MCF 10A (cell line): Measurements from ENCODE around the gene FOXK1. TPM values are rescaled to one million over a fixed set of nuclear protein-coding genes. Genes with fewer than 3 reads are reported as not detected.
A peak's percentile ranks its signal among the peaks of the same experiment; 100 is the strongest.

Experiments used
- BruUV-seq: library from RNA; stranded (reverse); fragments of 400-500 nt; replicated peaks from 2 replicates; lab custom pipeline; 2021; lab: Mats Ljungman, UMichigan
- CTCF ChIA-PET: fragments of 300-600 bp; sonication (Branson Sonifier 250); formaldehyde crosslinking; extraction: SDS; loops from one replicate; lab custom pipeline; 2021; ENCODE audit warnings: antibody characterized with exemption, inconsistent platforms; lab: Yijun Ruan, JAX
- POLR2A ChIA-PET: fragments of 300-600, 350-650 bp; sonication (Branson Sonifier 250); formaldehyde crosslinking; extraction: SDS; loops from one replicate; lab custom pipeline; 2020; ENCODE audit warnings: antibody characterized with exemption, inconsistent platforms; lab: Yijun Ruan, JAX
- DNase-seq: peaks from one replicate; pipeline ENCODE4 v3.0.0-alpha.2; 2018; ENCODE audit not compliant: unreplicated experiment
- H3K27ac Mint-ChIP-seq: one replicate; pipeline ENCODE4 v1.8.0; 2022; ENCODE audit warnings: mild to moderate bottlenecking, low read depth, mixed read lengths; ENCODE audit not compliant: unreplicated experiment
- H3K27me3 Mint-ChIP-seq: one replicate; pipeline ENCODE4 v1.8.0; 2022; ENCODE audit warnings: mixed read lengths; ENCODE audit not compliant: insufficient read depth, unreplicated experiment
- H3K36me3 Mint-ChIP-seq: one replicate; pipeline ENCODE4 v1.8.0; 2022; ENCODE audit warnings: mild to moderate bottlenecking, moderate library complexity, mixed read lengths; ENCODE audit not compliant: insufficient read depth, unreplicated experiment
- H3K4me1 Mint-ChIP-seq: one replicate; pipeline ENCODE4 v1.8.0; 2022; ENCODE audit warnings: mixed read lengths; ENCODE audit not compliant: insufficient read depth, unreplicated experiment
- H3K4me3 Mint-ChIP-seq: one replicate; pipeline ENCODE4 v1.8.0; 2022; ENCODE audit warnings: mild to moderate bottlenecking, moderate library complexity, mixed read lengths; ENCODE audit not compliant: unreplicated experiment
- H3K9me3 Mint-ChIP-seq: one replicate; pipeline ENCODE4 v1.8.0; 2022; ENCODE audit warnings: mixed read lengths; ENCODE audit not compliant: unreplicated experiment
- intact Hi-C: fragments of 100-400 bp; cut with micrococcal nuclease; formaldehyde crosslinking; loops from 2 replicates; pipeline ENCODE4 v1.14.1; 2022
- total RNA-seq: library from RNA; stranded (reverse); gene quantifications from 2 replicates; pipeline ENCODE4 v1.2.3, GENCODE V29; 2022
- TF ChIP-seq, protein P1 (sequence below): fragments of 200-600 bp; IDR thresholded peaks from one replicate; pipeline ENCODE4 v1.8.0; 2022; ENCODE audit warnings: antibody characterized with exemption, mild to moderate bottlenecking; ENCODE audit not compliant: unreplicated experiment

FOXK1 gene
- total RNA-seq, 1 experiment from 2014 or later = 37.7 TPM

DNA sequence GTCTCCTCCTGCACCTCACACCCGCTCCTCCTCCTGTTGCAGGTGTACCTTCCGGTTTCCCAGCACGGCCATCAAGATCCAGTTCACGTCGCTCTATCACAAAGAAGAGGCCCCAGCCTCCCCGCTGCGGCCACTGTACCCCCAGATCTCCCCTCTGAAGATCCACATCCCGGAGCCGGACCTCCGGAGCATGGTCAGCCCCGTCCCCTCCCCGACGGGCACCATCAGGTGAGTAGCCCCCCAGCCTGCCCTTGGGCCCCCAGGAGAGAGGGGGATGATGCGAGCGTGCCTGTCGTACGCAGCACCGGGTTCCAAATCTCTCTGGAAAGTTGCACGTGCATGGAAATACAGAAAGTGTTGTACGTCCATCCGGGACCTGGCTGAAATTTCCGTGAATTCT lies 58.7 kb downstream of the FOXK1 start:
- intact Hi-C loops = no loop called here
- no peak overlapping the region for H3K27ac Mint-ChIP-seq
- no peak for DNase-seq
- H3K9me3 Mint-ChIP-seq = no peaks in the 10 kb centered on the region
- ChIA-PET CTCF (interaction anchor here (0.7 kb wide), 2 partner anchors 14 to 334 kb away, joined by 3 to 4 read pairs; no protein-coding TSS in a partner anchor), POLR2A (interaction anchor here (0.9 kb wide), 1 partner anchor 99 kb away, joined by 4 read pairs; no protein-coding TSS in a partner anchor)
- H3K4me3 Mint-ChIP-seq = no peak overlapping the region
- no peaks in the 10 kb centered on the region for H3K27me3 Mint-ChIP-seq
- H3K4me1 Mint-ChIP-seq = peaks cover 2% of the 10 kb centered on the region
- no TSS peak for BruUV-seq
- peaks cover 47% of the 10 kb centered on the region for H3K36me3 Mint-ChIP-seq
- TF ChIP-seq, protein P1, sequence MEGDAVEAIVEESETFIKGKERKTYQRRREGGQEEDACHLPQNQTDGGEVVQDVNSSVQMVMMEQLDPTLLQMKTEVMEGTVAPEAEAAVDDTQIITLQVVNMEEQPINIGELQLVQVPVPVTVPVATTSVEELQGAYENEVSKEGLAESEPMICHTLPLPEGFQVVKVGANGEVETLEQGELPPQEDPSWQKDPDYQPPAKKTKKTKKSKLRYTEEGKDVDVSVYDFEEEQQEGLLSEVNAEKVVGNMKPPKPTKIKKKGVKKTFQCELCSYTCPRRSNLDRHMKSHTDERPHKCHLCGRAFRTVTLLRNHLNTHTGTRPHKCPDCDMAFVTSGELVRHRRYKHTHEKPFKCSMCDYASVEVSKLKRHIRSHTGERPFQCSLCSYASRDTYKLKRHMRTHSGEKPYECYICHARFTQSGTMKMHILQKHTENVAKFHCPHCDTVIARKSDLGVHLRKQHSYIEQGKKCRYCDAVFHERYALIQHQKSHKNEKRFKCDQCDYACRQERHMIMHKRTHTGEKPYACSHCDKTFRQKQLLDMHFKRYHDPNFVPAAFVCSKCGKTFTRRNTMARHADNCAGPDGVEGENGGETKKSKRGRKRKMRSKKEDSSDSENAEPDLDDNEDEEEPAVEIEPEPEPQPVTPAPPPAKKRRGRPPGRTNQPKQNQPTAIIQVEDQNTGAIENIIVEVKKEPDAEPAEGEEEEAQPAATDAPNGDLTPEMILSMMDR = no peak

DNA sequence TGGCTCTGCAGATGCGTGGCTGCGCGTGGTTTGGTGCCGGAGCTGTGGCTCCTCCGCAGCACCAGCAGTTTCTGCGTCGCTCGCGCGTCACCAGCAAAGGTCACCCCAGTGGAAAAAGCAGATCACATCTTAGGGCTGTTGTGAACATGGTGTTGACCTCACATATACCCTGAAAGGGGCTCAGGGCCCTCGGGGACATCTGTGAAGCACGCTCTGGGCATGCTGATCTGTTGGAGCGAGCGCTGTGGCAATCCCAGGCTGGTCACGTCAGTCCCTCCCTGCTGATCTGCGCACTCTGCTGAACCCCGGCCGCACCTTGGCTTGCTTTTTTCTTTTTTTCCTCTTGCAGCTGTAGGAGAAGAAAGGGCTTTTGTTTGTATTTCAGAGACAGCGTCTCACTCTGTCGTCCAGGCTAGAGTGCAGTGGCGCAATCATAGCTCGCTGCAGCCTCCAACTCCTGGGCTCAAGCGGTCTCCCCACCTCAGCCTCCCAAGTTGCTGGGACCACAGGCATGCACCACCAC lies 60.0 kb downstream of the FOXK1 start:
- intact Hi-C loops = no loop called here
- peaks cover 4% of the 10 kb centered on the region for H3K4me1 Mint-ChIP-seq
- peaks cover 49% of the 10 kb centered on the region for H3K36me3 Mint-ChIP-seq
- ChIA-PET POLR2A (interaction anchor here (0.9 to 5.3 kb wide), 2 partner anchors 59 to 100 kb away, joined by 4 to 46 read pairs; partner anchors contain the start of gene FOXK1), CTCF (interaction anchor here (1.2 kb wide), 1 partner anchor 13 kb away, joined by 3 read pairs; no protein-coding TSS in a partner anchor)
- no peak overlapping the region for H3K27ac Mint-ChIP-seq
- BruUV-seq = no TSS peak
- TF ChIP-seq, protein P1 = no peak
- DNase-seq = no peak
- no peaks in the 10 kb centered on the region for H3K27me3 Mint-ChIP-seq
- no peak overlapping the region for H3K4me3 Mint-ChIP-seq
- no peaks in the 10 kb centered on the region for H3K9me3 Mint-ChIP-seq

DNA sequence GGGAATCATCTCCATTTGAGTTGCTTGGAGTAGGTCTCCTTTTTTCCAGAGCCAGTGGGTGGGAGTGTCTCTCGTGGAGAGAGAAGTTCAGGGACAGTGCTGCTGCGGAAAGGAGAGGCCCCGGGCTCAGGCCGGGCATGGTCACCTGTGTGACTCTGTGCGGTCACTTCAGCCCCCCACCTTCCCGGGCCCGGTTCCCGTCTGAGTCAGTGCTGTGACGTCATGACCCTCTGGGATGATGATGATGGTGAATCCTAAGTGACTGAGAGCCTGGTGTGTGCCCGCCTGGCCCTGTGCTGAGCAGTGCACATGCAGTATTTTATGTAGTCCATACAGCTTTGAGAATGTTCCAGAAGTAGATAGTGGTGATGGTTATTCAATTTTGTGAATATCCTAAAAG lies 60.8 kb downstream of the FOXK1 start:
- Mint-ChIP-seq H3K4me3 (no peak overlapping the region), H3K9me3 (no peaks in the 10 kb centered on the region), H3K36me3 (peaks cover 57% of the 10 kb centered on the region), H3K4me1 (peaks cover 4% of the 10 kb centered on the region), H3K27me3 (no peaks in the 10 kb centered on the region), H3K27ac (peak overlapping the region; percentile 97)
- intact Hi-C loops = no loop called here
- no peak for DNase-seq
- no TSS peak for BruUV-seq
- TF ChIP-seq, protein P1 = no peak
- ChIA-PET POLR2A (interaction anchor here (3.6 to 5.3 kb wide), 2 partner anchors 18 to 60 kb away, joined by 25 to 46 read pairs; partner anchors contain the start of gene FOXK1), CTCF (interaction anchor here (1.2 kb wide), 1 partner anchor 16 kb away, joined by 5 read pairs; no protein-coding TSS in a partner anchor)

DNA sequence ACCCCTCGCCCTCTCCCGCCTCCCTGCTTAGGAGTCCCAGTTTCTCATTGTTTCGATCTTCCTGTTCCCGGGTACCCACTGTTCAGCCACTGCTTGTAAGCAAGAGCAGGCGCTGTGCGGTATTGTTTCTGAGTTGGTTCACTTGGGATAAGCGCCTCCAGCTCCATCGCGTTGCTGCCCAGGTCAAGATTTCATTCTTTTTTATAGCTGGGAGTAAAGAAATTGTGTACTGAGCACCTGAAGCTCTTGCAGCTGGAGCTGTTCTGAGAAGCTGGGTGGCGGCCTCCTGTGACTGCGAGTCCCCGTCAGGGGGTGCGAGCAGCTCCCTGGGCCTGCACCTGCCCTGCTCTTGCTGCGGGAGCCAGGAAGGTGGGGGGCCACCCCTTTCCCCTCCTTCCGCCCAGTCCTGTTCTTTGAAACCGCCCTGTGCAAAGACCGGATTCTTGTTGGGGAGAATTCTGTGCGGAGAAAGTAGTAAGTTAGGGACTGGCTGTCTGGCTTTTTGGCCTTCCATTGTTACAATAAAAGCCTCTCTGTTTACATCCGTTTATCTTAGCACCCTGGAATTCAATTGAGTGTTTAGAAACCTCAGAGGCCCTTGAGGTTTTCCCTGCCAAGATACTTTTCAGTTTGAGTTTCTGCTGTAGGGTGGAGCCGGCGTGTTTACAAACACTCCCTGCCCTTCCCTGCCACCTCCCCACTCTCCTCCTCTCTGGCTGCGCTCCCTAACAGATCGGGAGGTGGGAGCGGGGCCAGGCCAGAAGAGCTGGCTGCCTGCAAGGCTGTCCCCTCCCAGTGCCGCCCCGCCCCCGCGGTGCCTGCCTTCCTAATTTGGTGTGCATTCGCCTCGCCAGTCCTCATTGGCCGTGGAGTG lies 62.5 kb downstream of the FOXK1 start:
- POLR2A ChIA-PET = interaction anchor here (0.6 to 5.3 kb wide), 14 partner anchors 11 to 744 kb away, joined by 3 to 46 read pairs (median 5); partner anchors contain the start of genes AP5Z1 and FOXK1
- Mint-ChIP-seq H3K9me3 (no peaks in the 10 kb centered on the region), H3K36me3 (peaks cover 67% of the 10 kb centered on the region), H3K27me3 (no peaks in the 10 kb centered on the region), H3K4me3 (peak overlapping the region; percentile 73), H3K4me1 (peaks cover 4% of the 10 kb centered on the region), H3K27ac (peak overlapping the region; percentile 97)
- TF ChIP-seq, protein P1 = no peak
- intact Hi-C loops = loop anchor here (1.0 to 2.0 kb wide), 4 partner anchors 30 to 112 kb away; no protein-coding TSS in a partner anchor
- DNase-seq = peak; percentile 99
- no TSS peak for BruUV-seq
- CTCF ChIA-PET = interaction anchor here (1.0 to 1.3 kb wide), 2 partner anchors 56 to 111 kb away, joined by 4 to 5 read pairs; no protein-coding TSS in a partner anchor
